Neural progenitor cell (in vitro differentiated cells): ENCODE results near the gene UROC1. TPM values are rescaled to one million over a fixed set of nuclear protein-coding genes. Genes with fewer than 3 reads are reported as not detected.

ENCODE experiments used
- DNase-seq: peaks from one replicate; pipeline ENCODE4 v3.0.0-alpha.2; 2016; ENCODE audit warnings: low spot score
- H2AFZ ChIP-seq: fragments of 200-600 bp; sonication (generic); replicated peaks from 2 replicates; pipeline ENCODE4 v1.6.1; 2016; ENCODE audit warnings: antibody characterized with exemption
- H3F3A ChIP-seq: fragments of 200-600 bp; sonication (generic); 2 replicates; pipeline ENCODE4 v1.6.1; 2016; ENCODE audit warnings: antibody characterized with exemption, low read depth
- H3K27ac ChIP-seq: fragments of 200-600 bp; sonication (generic); 2 replicates; pipeline ENCODE4 v1.5.1; 2016; ENCODE audit warnings: mild to moderate bottlenecking
- H3K27me3 ChIP-seq: fragments of 200-600 bp; sonication (generic); 2 replicates; pipeline ENCODE4 v1.6.1; 2016; ENCODE audit warnings: mild to moderate bottlenecking, moderate library complexity
- H3K36me3 ChIP-seq: fragments of 200-600 bp; sonication (generic); 2 replicates; pipeline ENCODE4 v1.5.1; 2016
- H3K4me1 ChIP-seq: fragments of 200-600 bp; sonication (generic); 2 replicates; pipeline ENCODE4 v1.6.1; 2016; ENCODE audit warnings: mixed run types
- H3K4me2 ChIP-seq: fragments of 200-600 bp; sonication (generic); 2 replicates; pipeline ENCODE4 v1.6.1; 2016
- H3K4me3 ChIP-seq: fragments of 200-600 bp; sonication (generic); 2 replicates; pipeline ENCODE4 v1.5.1; 2016
- H3K79me2 ChIP-seq: fragments of 200-600 bp; sonication (generic); 2 replicates; pipeline ENCODE4 v1.6.1; 2016; ENCODE audit warnings: low read depth
- H3K9ac ChIP-seq: fragments of 200-600 bp; sonication (generic); 2 replicates; pipeline ENCODE4 v1.6.1; 2016
- H3K9me3 ChIP-seq: fragments of 200-600 bp; sonication (generic); 2 replicates; pipeline ENCODE4 v1.5.1; 2016; ENCODE audit warnings: low read depth
- H4K20me1 ChIP-seq: fragments of 200-600 bp; sonication (generic); 2 replicates; pipeline ENCODE4 v1.6.1; 2016; ENCODE audit warnings: low read depth
- H3K27ac Mint-ChIP-seq: 3 replicates; pipeline ENCODE4 v1.8.0; 2021; ENCODE audit warnings: mixed read lengths
- H3K27me3 Mint-ChIP-seq: 2 replicates; pipeline ENCODE4 v1.8.0; 2022; ENCODE audit warnings: low read depth, mild to moderate bottlenecking, inconsistent platforms, moderate library complexity, mixed read lengths; ENCODE audit not compliant: insufficient read depth
- H3K36me3 Mint-ChIP-seq: 3 replicates; pipeline ENCODE4 v1.8.0; 2021; ENCODE audit warnings: mixed read lengths
- H3K4me1 Mint-ChIP-seq: 3 replicates; pipeline ENCODE4 v1.8.0; 2021; ENCODE audit warnings: mixed read lengths
- H3K4me3 Mint-ChIP-seq: 3 replicates; pipeline ENCODE4 v1.8.0; 2021; ENCODE audit warnings: mild to moderate bottlenecking, moderate library complexity, mixed read lengths
- H3K9me3 Mint-ChIP-seq: 3 replicates; pipeline ENCODE4 v1.8.0; 2020; ENCODE audit warnings: mixed read lengths
- EZH2 ChIP-seq: fragments of 200-600 bp; sonication (generic); IDR thresholded peaks from 2 replicates; pipeline ENCODE4 v1.6.1; 2017; ENCODE audit warnings: antibody characterized with exemption, mild to moderate bottlenecking, moderate library complexity
- EZH2phosphoT487 ChIP-seq: fragments of 200-600 bp; sonication (generic); IDR thresholded peaks from 2 replicates; pipeline ENCODE4 v1.6.1; 2017; ENCODE audit warnings: antibody characterized with exemption
- total RNA-seq: library from RNA; depleted of rRNA; stranded (reverse); fragments of >200 nt; gene quantifications from 2 replicates; pipeline ENCODE4 v1.2.3, GENCODE V29; 2015; ENCODE audit warnings: low replicate concordance
- TF ChIP-seq, protein P1 (sequence below): fragments of 200-600 bp; sonication (generic); IDR thresholded peaks from 2 replicates; pipeline ENCODE4 v1.5.1; 2017; ENCODE audit warnings: antibody characterized with exemption, mild to moderate bottlenecking

The UROC1 gene
- total RNA-seq, 1 donor from 2014 or later = not detected

DNA sequence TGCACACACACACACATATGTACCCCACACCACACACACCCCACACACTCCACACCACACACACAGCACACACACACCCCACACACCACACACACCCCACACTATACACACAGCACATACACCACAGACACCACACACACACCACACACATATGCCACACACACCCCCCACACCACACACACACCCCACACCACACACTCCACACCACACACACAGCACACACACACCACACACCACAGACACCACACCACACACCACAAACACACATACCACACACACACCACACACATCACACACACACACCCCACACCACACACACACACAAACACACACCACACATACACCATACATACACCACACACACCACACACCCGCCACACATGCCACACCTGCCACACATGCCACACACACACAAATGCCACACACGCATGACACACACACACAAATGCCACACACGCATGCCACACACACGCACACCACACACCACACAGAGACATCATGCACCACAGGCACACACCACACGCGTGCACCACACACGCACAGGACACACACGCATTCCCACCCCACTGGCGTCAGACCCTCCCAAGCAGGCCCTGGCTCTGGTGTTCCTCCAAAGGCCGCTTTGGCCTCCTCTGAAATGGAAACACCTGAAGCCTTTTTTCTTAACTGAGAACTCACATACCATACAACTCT lies 22.1 kb upstream of the UROC1 start:
- Histone ChIP-seq H3K4me1 (no peaks in the 10 kb centered on the region), H3K27ac (no peak overlapping the region), H3K9ac (no peak overlapping the region), H3K4me2 (no peak overlapping the region), H2AFZ (no peak overlapping the region), H3F3A (no peaks in the 10 kb centered on the region), H4K20me1 (no peaks in the 10 kb centered on the region), H3K9me3 (no peaks in the 10 kb centered on the region), H3K27me3 (no peaks in the 10 kb centered on the region), H3K4me3 (no peak overlapping the region), H3K79me2 (no peaks in the 10 kb centered on the region), H3K36me3 (no peaks in the 10 kb centered on the region)
- Mint-ChIP-seq H3K27me3 (peaks cover 9% of the 10 kb centered on the region), H3K9me3 (peaks cover 2% of the 10 kb centered on the region), H3K4me1 (peaks cover 4% of the 10 kb centered on the region), H3K36me3 (no peaks in the 10 kb centered on the region), H3K4me3 (peak overlapping the region; percentile 48), H3K27ac (peak overlapping the region; percentile 43)
- DNase-seq = no peak
- no peak for TF ChIP-seq EZH2
- TF ChIP-seq, protein P1, sequence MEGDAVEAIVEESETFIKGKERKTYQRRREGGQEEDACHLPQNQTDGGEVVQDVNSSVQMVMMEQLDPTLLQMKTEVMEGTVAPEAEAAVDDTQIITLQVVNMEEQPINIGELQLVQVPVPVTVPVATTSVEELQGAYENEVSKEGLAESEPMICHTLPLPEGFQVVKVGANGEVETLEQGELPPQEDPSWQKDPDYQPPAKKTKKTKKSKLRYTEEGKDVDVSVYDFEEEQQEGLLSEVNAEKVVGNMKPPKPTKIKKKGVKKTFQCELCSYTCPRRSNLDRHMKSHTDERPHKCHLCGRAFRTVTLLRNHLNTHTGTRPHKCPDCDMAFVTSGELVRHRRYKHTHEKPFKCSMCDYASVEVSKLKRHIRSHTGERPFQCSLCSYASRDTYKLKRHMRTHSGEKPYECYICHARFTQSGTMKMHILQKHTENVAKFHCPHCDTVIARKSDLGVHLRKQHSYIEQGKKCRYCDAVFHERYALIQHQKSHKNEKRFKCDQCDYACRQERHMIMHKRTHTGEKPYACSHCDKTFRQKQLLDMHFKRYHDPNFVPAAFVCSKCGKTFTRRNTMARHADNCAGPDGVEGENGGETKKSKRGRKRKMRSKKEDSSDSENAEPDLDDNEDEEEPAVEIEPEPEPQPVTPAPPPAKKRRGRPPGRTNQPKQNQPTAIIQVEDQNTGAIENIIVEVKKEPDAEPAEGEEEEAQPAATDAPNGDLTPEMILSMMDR = no peak
- no peak for TF ChIP-seq EZH2phosphoT487

DNA sequence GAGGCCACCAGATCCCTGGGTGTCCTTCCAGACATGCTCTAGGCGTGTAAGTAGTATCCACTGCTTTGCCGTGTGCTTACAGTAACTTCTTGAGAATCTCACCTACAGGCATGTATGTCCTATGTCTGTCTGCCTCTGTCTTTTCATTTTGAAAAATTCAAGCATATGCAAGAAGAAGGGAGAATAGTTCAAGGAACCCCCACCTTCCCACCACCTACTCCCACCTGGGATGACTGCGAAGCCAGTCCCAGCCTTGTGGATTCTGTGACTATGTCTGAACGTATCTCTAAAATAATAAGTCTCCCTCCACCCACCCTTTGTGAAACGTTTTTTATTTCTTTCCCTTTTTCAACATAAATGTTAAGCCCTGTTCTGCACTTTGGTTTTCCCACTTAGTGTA lies 21.4 kb upstream of the UROC1 start:
- H3K27me3 Mint-ChIP-seq = peaks cover 11% of the 10 kb centered on the region

DNA sequence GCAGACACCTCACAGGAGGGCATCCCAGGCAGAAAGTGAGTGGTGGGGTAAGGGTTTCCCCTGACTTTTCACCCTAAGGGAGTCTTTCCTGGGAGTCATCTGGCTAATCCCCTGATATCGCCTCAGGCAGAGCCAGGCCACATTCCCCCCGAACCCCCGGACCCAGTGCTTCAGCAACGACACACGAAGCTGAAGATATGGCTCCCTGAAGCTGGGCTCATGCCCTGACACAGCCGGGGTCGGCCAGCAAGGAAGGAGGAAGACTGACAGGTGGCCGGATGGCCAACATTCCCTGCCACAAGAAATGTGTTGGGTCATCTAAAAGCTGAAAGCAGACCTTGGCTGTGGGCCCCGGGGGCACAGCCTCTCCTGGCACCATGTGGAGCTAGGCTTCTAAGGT lies 20.7 kb upstream of the UROC1 start:
- Mint-ChIP-seq H3K27ac (no peak overlapping the region), H3K4me1 (peaks cover 4% of the 10 kb centered on the region), H3K9me3 (peaks cover 2% of the 10 kb centered on the region), H3K36me3 (no peaks in the 10 kb centered on the region), H3K27me3 (peaks cover 11% of the 10 kb centered on the region), H3K4me3 (no peak overlapping the region)
- H4K20me1 ChIP-seq = no peaks in the 10 kb centered on the region
- DNase-seq = no peak
- peaks cover 12% of the 10 kb centered on the region for H3K27me3 ChIP-seq
- TF ChIP-seq EZH2phosphoT487 = no peak
- TF ChIP-seq, protein P1 = no peak
- no peak for TF ChIP-seq EZH2
- no peaks in the 10 kb centered on the region for H3K4me1 ChIP-seq
- no peaks in the 10 kb centered on the region for H3K36me3 ChIP-seq
- no peak overlapping the region for H3K9ac ChIP-seq
- H3K9me3 ChIP-seq = no peaks in the 10 kb centered on the region
- H3K4me2 ChIP-seq = no peak overlapping the region
- no peak overlapping the region for H2AFZ ChIP-seq
- H3K79me2 ChIP-seq = no peaks in the 10 kb centered on the region
- H3K27ac ChIP-seq = no peak overlapping the region
- no peaks in the 10 kb centered on the region for H3F3A ChIP-seq
- no peak overlapping the region for H3K4me3 ChIP-seq

More for the DNA sequence above, 21.4 kb upstream of the UROC1 start:
- H3K36me3 Mint-ChIP-seq = no peaks in the 10 kb centered on the region
- TF ChIP-seq, protein P1 = no peak
- Histone ChIP-seq H3K27ac (no peak overlapping the region), H3K9me3 (no peaks in the 10 kb centered on the region), H3K4me1 (no peaks in the 10 kb centered on the region), H3F3A (no peaks in the 10 kb centered on the region), H3K4me3 (no peak overlapping the region), H3K36me3 (no peaks in the 10 kb centered on the region), H2AFZ (no peak overlapping the region), H3K9ac (no peak overlapping the region), H4K20me1 (no peaks in the 10 kb centered on the region), H3K79me2 (no peaks in the 10 kb centered on the region), H3K4me2 (no peak overlapping the region), H3K27me3 (peaks cover 6% of the 10 kb centered on the region)
- peaks cover 4% of the 10 kb centered on the region for H3K4me1 Mint-ChIP-seq
- no peak overlapping the region for H3K27ac Mint-ChIP-seq
- peaks cover 2% of the 10 kb centered on the region for H3K9me3 Mint-ChIP-seq
- no peak overlapping the region for H3K4me3 Mint-ChIP-seq
- DNase-seq = no peak
